ENCODE data around the gene UPP1. TPM values are rescaled to one million over a fixed set of nuclear protein-coding genes. Genes with fewer than 3 reads are reported as not detected.
"Not testable (repeated sequence)": the region's sequence is repeated elsewhere in the genome, so short reads cannot be mapped to it uniquely, and the experiment has no call there.

Gene UPP1
- total RNA-seq, 1 experiment from 2014 or later, result 21.1 TPM

- DNase-seq (ENCODE audit: low read depth), result no peak
These were observed 21.8 kb downstream of the UPP1 start for GRCh38 chr7:48110868-48111267.

- DNase-seq (ENCODE audit: low read depth), result no peak
These were observed 22.5 kb downstream of the UPP1 start for GRCh38 chr7:48111596-48111995.

GRCh38 chr7:48112401-48113165 lies 23.5 kb downstream of the UPP1 start:
- DNase-seq (ENCODE audit: low read depth), result no peak

GRCh38 chr7:48113275-48113674 lies 24.2 kb downstream of the UPP1 start:
- no peak for DNase-seq (ENCODE audit: low read depth)

- no peak for DNase-seq (ENCODE audit: low read depth)
These were observed 25.1 kb downstream of the UPP1 start for GRCh38 chr7:48114115-48114514.

GRCh38 chr7:48114589-48114988 lies 25.5 kb downstream of the UPP1 start:
- DNase-seq (ENCODE audit: low read depth), result no peak

- DNase-seq (ENCODE audit: low read depth), result no peak
These were observed 27.0 kb downstream of the UPP1 start for GRCh38 chr7:48116043-48116442.

GRCh38 chr7:48118041-48118440 lies 29.0 kb downstream of the UPP1 start:
- DNase-seq (ENCODE audit: low read depth), result no peak

- DNase-seq (ENCODE audit: low read depth), result not testable (repeated sequence)
These were observed 31.5 kb downstream of the UPP1 start for GRCh38 chr7:48120536-48120935.

GRCh38 chr7:48126037-48126436 lies 37.0 kb downstream of the UPP1 start:
- DNase-seq (ENCODE audit: low read depth), result no peak

GRCh38 chr7:48130658-48131108 lies 41.6 kb downstream of the UPP1 start:
- peak; percentile 28 for DNase-seq (ENCODE audit: low read depth)

GRCh38 chr7:48132792-48133191 lies 43.7 kb downstream of the UPP1 start:
- DNase-seq (ENCODE audit: low read depth), result no peak

- DNase-seq (ENCODE audit: low read depth), result peak; percentile 60
These were observed 50.4 kb downstream of the UPP1 start for GRCh38 chr7:48139459-48139858.

- DNase-seq (ENCODE audit: low read depth), result peak; percentile 86
These were observed 51.1 kb downstream of the UPP1 start for GRCh38 chr7:48140001-48140681.

- no peak for DNase-seq (ENCODE audit: low read depth)
These were observed 52.5 kb downstream of the UPP1 start for GRCh38 chr7:48141521-48141920.

- peak; percentile 71 for DNase-seq (ENCODE audit: low read depth)
These were observed 55.3 kb downstream of the UPP1 start for GRCh38 chr7:48144291-48144768.

GRCh38 chr7:48147078-48147591 lies 58.1 kb downstream of the UPP1 start:
- DNase-seq (ENCODE audit: low read depth), result peak; percentile 36

GRCh38 chr7:48147690-48148089 lies 58.6 kb downstream of the UPP1 start:
- DNase-seq (ENCODE audit: low read depth), result not testable (repeated sequence)

- DNase-seq (ENCODE audit: low read depth), result no peak
These were observed 59.2 kb downstream of the UPP1 start for GRCh38 chr7:48148311-48148710.

GRCh38 chr7:48149058-48149457 lies 60.0 kb downstream of the UPP1 start:
- no peak for DNase-seq (ENCODE audit: low read depth)

- no peak for DNase-seq (ENCODE audit: low read depth)
These were observed 61.0 kb downstream of the UPP1 start for GRCh38 chr7:48150086-48150485.

GRCh38 chr7:48154792-48155413 lies 65.8 kb downstream of the UPP1 start:
- peak; percentile 61 for DNase-seq (ENCODE audit: low read depth)
